Thyroid gland (tissue), 4 donors: Measurements from ENCODE around the gene SORT1. TPM values are rescaled to one million over a fixed set of nuclear protein-coding genes. Genes with fewer than 3 reads are reported as not detected.

ENCODE experiments used
- DNase-seq, 2 donors: peaks; one replicate each; pipeline ENCODE4 v3.0.0-alpha.2; 2019
- H3K27ac ChIP-seq, 3 donors: fragments of 200-600 bp; sonication (generic); 1 replicate in 2 of 3; 2 replicates in 1 of 3; pipeline ENCODE4 v1.5.1; 2016 to 2019; ENCODE audit warnings: mild to moderate bottlenecking in 1 of 3, moderate library complexity in 1 of 3
- H3K27me3 ChIP-seq: fragments of 200-600 bp; sonication (generic); one replicate; pipeline ENCODE4 v1.5.1; 2019
- H3K36me3 ChIP-seq, 2 donors: fragments of 200-600 bp; sonication (generic); one replicate each; pipeline ENCODE4 v1.5.1; 2016 to 2019
- H3K4me1 ChIP-seq, 2 donors: fragments of 200-600 bp; sonication (generic); one replicate each; pipeline ENCODE4 v1.5.1; 2017 to 2019
- H3K4me3 ChIP-seq, 3 donors: fragments of 200-600 bp; sonication (generic); replicated peaks in 1 of 3; 1 replicate in 2 of 3; 2 replicates in 1 of 3; pipeline ENCODE4 v1.5.1; 2016; ENCODE audit warnings: mild to moderate bottlenecking in 1 of 3
- H3K9me3 ChIP-seq: fragments of 200-600 bp; sonication (generic); one replicate; pipeline ENCODE4 v1.5.1; 2017
- CTCF ChIP-seq, 6 experiments: fragments of 200-600 bp in 3 of 6; fragments of 450-650 bp in 3 of 6; sonication (generic) in 3 of 6; IDR thresholded peaks; one replicate each; pipeline ENCODE4 v1.5.1; 2016 to 2019; ENCODE audit warnings: antibody characterized with exemption in 6 of 6, mild to moderate bottlenecking in 2 of 6, inconsistent platforms in 1 of 6, moderate library complexity in 1 of 6
- POLR2A ChIP-seq, 2 donors: fragments of 450-650 bp; IDR thresholded peaks; one replicate each; pipeline ENCODE4 v1.6.1; 2017; ENCODE audit warnings: antibody characterized with exemption in 2 of 2, mild to moderate bottlenecking in 2 of 2, moderate library complexity in 1 of 2
- WGBS, 2 donors: methylation state at CpG; one replicate each; pipeline ENCODE4 v1.1.5; 2017; 5-methylcytosine and 5-hydroxymethylcytosine counted together
- intact Hi-C: fragments of 100-400 bp; cut with DNase I; formaldehyde crosslinking; loops from one replicate; pipeline ENCODE4 v1.15.1; 2023
- total RNA-seq, 4 donors: library from RNA; depleted of rRNA; stranded (reverse); fragments of >200 nt; gene quantifications; one replicate each; pipeline ENCODE4 v1.2.3, GENCODE V29; 2016

SORT1 gene
- total RNA-seq, 4 donors from 2014 or later = 65.7 to 152 (median 137) TPM

GRCh38 chr1:109300650-109301151 lies 97.0 kb downstream of the SORT1 start:
- H3K4me1 ChIP-seq = peaks cover 17 to 38% of the 10 kb centered on the region in 2 donors
- DNase-seq = no peak
- H3K27ac ChIP-seq = peak overlapping the region in 1 of 3 donors; percentile 87

GRCh38 chr1:109299558-109300343 lies 98.0 kb downstream of the SORT1 start:
- H3K36me3 ChIP-seq = no peaks in the 10 kb centered on the region
- WGBS, 2 donors = 67 to 74% methylated on average over 17 to 18 of the region's 20 CpGs
- no peaks in the 10 kb centered on the region for H3K27me3 ChIP-seq
- no peak overlapping the region for H3K4me3 ChIP-seq
- intact Hi-C loops = no loop called here
- TF ChIP-seq CTCF (IDR thresholded peaks at IDR 0.05) (no peak), POLR2A (IDR thresholded peaks at IDR 0.05) (no peak)
- H3K4me1 ChIP-seq = peaks cover 17 to 33% of the 10 kb centered on the region in 2 donors
- peak; percentile 39 to 50 for DNase-seq
- H3K27ac ChIP-seq = peak overlapping the region; percentile 35 to 93 (median 87)
- no peaks in the 10 kb centered on the region for H3K9me3 ChIP-seq

More at GRCh38 chr1:109300650-109301151, 97.0 kb downstream of the SORT1 start:
- intact Hi-C loops = no loop called here
- 80 to 87% methylated on average over 16 of the region's 16 CpGs for WGBS, 2 donors
- TF ChIP-seq CTCF (IDR thresholded peaks at IDR 0.05) (no peak), POLR2A (IDR thresholded peaks at IDR 0.05) (no peak)
- Histone ChIP-seq H3K4me3 (no peak overlapping the region), H3K9me3 (no peaks in the 10 kb centered on the region), H3K27me3 (no peaks in the 10 kb centered on the region), H3K36me3 (no peaks in the 10 kb centered on the region)

- DNase-seq = peak; percentile 57 to 63
- no peak overlapping the region for H3K4me3 ChIP-seq
Observed at GRCh38 chr1:109298666-109299557, 98.8 kb downstream of the SORT1 start.

GRCh38 chr1:109296782-109297181 lies 100.9 kb downstream of the SORT1 start:
- no peak overlapping the region for H3K27ac ChIP-seq
- H3K9me3 ChIP-seq = no peaks in the 10 kb centered on the region
- DNase-seq = no peak
- H3K27me3 ChIP-seq = no peaks in the 10 kb centered on the region
- H3K36me3 ChIP-seq = no peaks in the 10 kb centered on the region
- WGBS, 2 donors = 95 to 97% methylated on average over 15 to 16 of the region's 16 CpGs
- H3K4me3 ChIP-seq = no peak overlapping the region
- no peak for TF ChIP-seq CTCF (IDR thresholded peaks at IDR 0.05)
- no peak for TF ChIP-seq POLR2A (IDR thresholded peaks at IDR 0.05)
- peaks cover 17 to 33% of the 10 kb centered on the region in 2 donors for H3K4me1 ChIP-seq
- intact Hi-C loops = no loop called here

More at GRCh38 chr1:109298666-109299557, 98.8 kb downstream of the SORT1 start:
- Histone ChIP-seq H3K27ac (peak overlapping the region; percentile 49 to 93 (median 87)), H3K36me3 (no peaks in the 10 kb centered on the region), H3K27me3 (no peaks in the 10 kb centered on the region), H3K9me3 (no peaks in the 10 kb centered on the region), H3K4me1 (peaks cover 17 to 33% of the 10 kb centered on the region in 2 donors)
- TF ChIP-seq POLR2A (IDR thresholded peaks at IDR 0.05) (peak in 1 of 2 donors; percentile 24), CTCF (IDR thresholded peaks at IDR 0.05) (no peak)
- 25 to 40% methylated on average over 11 of the region's 11 CpGs for WGBS, 2 donors
- intact Hi-C loops = no loop called here
